Stimulated activated naive B cell treated with anti-CD40 and anti-IgM and Interleukin-4, amounts not matched to agents 10 μg/mL and 1 μg/mL and 100 μg/mL, for 72 hours (primary cell): ENCODE measurements around the gene BATF.

Source experiments
- ATAC-seq, 2 donors: fragments of 150-1000 bp; cut with Tn5 transposase; replicated peaks; 2 replicates each; pipeline ENCODE4 v1.10.0; 2021; ENCODE audit warnings: moderate library complexity in 1 of 2
- DNase-seq: peaks from one replicate; pipeline ENCODE4 v3.0.0; 2021
- H3K27ac Mint-ChIP-seq: one replicate; pipeline ENCODE4 v1.8.0; 2022; ENCODE audit warnings: mild to moderate bottlenecking, mixed read lengths
- H3K27me3 Mint-ChIP-seq, 2 donors: one replicate each; pipeline ENCODE4 v1.8.0; 2022; ENCODE audit warnings: mixed read lengths in 2 of 2
- H3K36me3 Mint-ChIP-seq, 2 donors: one replicate each; pipeline ENCODE4 v1.8.0; 2022; ENCODE audit warnings: mixed read lengths in 2 of 2, mild to moderate bottlenecking in 1 of 2
- H3K4me1 Mint-ChIP-seq, 2 donors: one replicate each; pipeline ENCODE4 v1.8.0; 2022; ENCODE audit warnings: mixed read lengths in 2 of 2, mild to moderate bottlenecking in 1 of 2
- H3K4me3 Mint-ChIP-seq, 2 donors: one replicate each; pipeline ENCODE4 v1.8.0; 2022; ENCODE audit warnings: mild to moderate bottlenecking in 2 of 2, mixed read lengths in 2 of 2, moderate library complexity in 1 of 2
- H3K9me3 Mint-ChIP-seq, 2 donors: one replicate each; pipeline ENCODE4 v1.8.0; 2022; ENCODE audit warnings: mixed read lengths in 2 of 2, mild to moderate bottlenecking in 1 of 2

Gene BATF

DNA sequence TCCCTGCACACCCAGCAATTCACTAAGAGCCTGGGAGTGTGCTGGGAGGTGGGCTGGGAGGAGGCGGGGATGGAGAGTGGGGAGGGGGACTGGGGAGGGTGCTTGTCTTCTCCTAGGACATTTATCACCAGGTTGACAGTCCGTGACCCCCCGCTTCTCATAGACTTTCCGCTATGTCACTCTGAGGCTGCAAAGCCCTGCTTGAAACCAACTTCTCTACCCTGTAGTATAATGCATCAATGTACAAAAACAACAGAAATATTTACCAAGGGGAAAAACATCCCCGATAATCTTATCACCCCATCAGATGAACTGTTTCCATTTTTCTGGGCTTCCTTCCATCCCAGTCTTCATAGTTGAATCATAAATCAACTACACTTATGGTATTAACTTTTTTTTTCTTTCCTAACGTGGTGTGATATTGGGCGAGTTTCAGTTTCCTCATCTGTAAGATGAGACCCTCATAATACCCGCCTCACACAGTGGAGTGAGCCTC is 28.6 kb upstream of the BATF start:
- DNase-seq: no peak
- peak overlapping the region; percentile 84 for H3K27ac Mint-ChIP-seq
- H3K4me1 Mint-ChIP-seq: peaks cover 52 to 72% of the 10 kb centered on the region in 2 donors
- H3K9me3 Mint-ChIP-seq: peaks cover 0 to 4% of the 10 kb centered on the region in 2 donors
- ATAC-seq: peak; percentile 24 to 33
- peak overlapping the region in 1 of 2 donors; percentile 2 for H3K4me3 Mint-ChIP-seq
- H3K36me3 Mint-ChIP-seq: peaks cover 5% of the 10 kb centered on the region in 2 donors
- no peaks in the 10 kb centered on the region for H3K27me3 Mint-ChIP-seq

DNA sequence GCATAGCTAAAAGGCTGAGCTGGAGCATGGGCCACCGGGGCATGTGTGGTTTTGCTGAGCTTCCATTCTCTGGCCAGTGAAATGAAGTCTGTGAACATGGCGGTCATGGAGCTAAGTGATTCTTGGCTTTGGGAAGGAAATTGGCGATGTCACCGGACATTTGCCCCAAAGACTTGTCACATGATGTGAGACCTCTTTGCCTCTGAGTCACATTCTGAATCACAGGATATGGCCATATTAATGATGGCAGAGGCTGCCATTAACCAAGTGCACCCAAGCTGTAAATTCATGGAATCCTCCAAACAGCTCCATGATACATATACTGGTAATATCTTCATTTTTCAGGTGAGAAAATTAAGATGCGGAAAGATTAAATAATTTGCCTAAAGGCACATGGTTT is 27.4 kb upstream of the BATF start:
- no peak for ATAC-seq
- H3K4me1 Mint-ChIP-seq: peaks cover 58 to 76% of the 10 kb centered on the region in 2 donors

DNA sequence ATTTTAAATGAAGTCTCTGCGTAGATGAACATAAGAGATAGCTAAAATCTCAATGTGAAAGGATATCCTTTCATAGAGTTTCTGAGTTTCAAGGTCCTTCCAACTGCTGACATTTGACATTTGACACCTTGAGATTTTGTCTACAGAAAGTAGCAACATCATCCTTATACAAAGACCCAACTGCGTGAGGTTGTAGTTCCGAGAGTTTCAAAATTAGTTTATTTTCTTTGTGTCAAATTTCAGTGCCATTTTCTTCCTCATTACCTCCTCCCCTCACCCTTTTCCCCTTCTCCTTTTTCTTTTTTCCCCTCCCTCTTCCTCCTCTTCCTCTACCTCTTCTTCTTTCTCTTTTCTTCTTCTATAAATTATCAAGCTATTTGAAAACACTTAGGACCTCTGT is 26.9 kb upstream of the BATF start:
- no peak for DNase-seq
- ATAC-seq: no peak
- Mint-ChIP-seq H3K4me3 (no peak overlapping the region), H3K36me3 (peaks cover 5% of the 10 kb centered on the region in 2 donors), H3K27me3 (no peaks in the 10 kb centered on the region), H3K9me3 (peaks cover 0 to 4% of the 10 kb centered on the region in 2 donors), H3K4me1 (peaks cover 58 to 77% of the 10 kb centered on the region in 2 donors), H3K27ac (no peak overlapping the region)

More for the DNA sequence above, 27.4 kb upstream of the BATF start:
- H3K27ac Mint-ChIP-seq: no peak overlapping the region
- DNase-seq: no peak
- no peaks in the 10 kb centered on the region for H3K27me3 Mint-ChIP-seq
- H3K9me3 Mint-ChIP-seq: peaks cover 0 to 4% of the 10 kb centered on the region in 2 donors
- H3K36me3 Mint-ChIP-seq: peaks cover 5% of the 10 kb centered on the region in 2 donors
- H3K4me3 Mint-ChIP-seq: no peak overlapping the region

DNA sequence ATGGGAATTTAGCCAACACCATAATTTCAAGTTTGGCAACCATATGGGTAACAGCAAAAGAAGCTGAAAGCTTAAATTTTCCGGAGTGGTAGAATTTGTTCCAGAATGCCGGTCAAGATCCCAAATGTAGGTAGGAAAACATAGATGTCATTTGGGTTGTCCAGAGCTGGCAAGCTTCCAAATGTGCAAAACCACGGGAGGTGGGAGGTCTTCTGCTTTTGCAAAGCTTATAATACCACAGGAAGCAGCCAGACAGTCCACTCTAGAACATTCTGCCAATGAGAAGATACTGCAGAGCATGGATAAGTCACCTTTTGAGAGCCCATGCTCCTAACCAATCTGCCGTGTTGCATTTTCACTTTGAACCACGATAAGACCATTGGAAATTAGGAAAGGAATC is 26.4 kb upstream of the BATF start:
- H3K27me3 Mint-ChIP-seq: no peaks in the 10 kb centered on the region
- peaks cover 0 to 4% of the 10 kb centered on the region in 2 donors for H3K9me3 Mint-ChIP-seq
- peaks cover 58 to 77% of the 10 kb centered on the region in 2 donors for H3K4me1 Mint-ChIP-seq
- no peak overlapping the region for H3K4me3 Mint-ChIP-seq
- no peak overlapping the region for H3K27ac Mint-ChIP-seq
- peaks cover 5% of the 10 kb centered on the region in 2 donors for H3K36me3 Mint-ChIP-seq
- DNase-seq (no peak), ATAC-seq (no peak)

DNA sequence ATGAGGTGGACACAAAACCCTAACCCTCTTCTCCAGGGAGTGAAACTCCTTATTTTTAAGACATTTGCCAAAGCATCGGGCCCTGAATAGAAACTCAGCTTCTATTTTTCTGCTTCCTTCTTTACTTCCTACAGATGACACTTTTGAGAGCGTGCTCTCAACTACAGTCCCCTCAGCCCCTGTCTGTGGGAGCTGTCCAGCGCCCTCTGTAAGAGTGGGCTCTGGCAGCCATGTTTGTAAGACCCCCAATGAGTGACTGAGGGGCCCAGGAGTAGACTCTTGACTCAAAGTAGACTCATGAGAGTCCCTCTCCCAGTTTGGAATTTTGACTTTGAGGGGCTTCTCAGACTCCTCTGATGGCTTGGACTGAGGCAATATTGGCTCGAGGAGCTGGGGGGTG is 25.5 kb upstream of the BATF start:
- DNase-seq (no peak), ATAC-seq (no peak)
- Mint-ChIP-seq H3K9me3 (peaks cover 0 to 4% of the 10 kb centered on the region in 2 donors), H3K27me3 (no peaks in the 10 kb centered on the region), H3K36me3 (peaks cover 5% of the 10 kb centered on the region in 2 donors), H3K4me1 (peaks cover 57 to 74% of the 10 kb centered on the region in 2 donors), H3K4me3 (peak overlapping the region; percentile 21 to 34), H3K27ac (peak overlapping the region; percentile 85)

DNA sequence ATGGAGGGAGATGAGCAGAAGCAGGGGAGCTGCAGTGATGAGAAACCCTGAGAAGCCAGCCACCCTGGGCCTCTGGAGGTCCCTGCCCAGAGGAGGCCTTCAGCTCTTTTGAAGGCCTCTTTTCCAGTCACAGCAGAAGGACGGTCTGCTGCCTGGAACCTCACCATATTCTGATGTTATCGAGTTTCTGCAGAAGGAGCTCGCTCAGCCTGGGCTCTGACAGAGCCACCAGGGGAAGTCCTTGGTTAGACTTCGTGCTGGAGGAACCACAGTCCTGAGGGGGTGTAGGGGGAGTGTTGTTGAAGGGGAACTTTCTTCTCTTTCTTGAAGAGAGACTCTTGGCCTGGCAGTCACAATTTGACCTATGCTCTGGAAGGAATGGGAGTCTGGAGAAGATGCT is 25.1 kb upstream of the BATF start:
- ATAC-seq (peak; percentile 82 to 87), DNase-seq (peak; percentile 73)
- Mint-ChIP-seq H3K27ac (peak overlapping the region; percentile 85), H3K36me3 (peaks cover 5% of the 10 kb centered on the region in 2 donors), H3K27me3 (no peaks in the 10 kb centered on the region), H3K4me1 (peaks cover 54 to 70% of the 10 kb centered on the region in 2 donors), H3K9me3 (peaks cover 0 to 4% of the 10 kb centered on the region in 2 donors), H3K4me3 (peak overlapping the region; percentile 34 to 69)

DNA sequence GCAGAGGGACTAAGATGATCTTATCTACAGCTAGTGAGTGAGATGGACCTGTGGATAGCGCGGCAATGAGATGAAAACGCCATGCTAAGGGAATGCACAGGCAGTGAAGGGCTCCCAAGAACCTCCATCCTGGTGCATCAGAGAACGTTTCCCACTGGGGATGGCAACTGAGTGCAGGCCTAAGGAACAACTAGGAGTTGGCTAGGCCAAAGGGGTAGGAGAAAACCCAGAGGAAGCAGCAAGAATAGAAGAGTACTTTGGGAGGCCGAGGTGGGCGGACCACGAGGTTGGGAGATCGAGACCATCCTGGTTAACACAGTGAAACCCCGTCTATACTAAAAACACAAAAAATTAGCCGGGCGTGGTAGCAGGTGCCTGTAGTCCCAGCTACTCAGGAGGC is 24.6 kb upstream of the BATF start:
- peak overlapping the region; percentile 34 to 69 for H3K4me3 Mint-ChIP-seq
- ATAC-seq: peak; percentile 5 to 22
- peaks cover 49 to 65% of the 10 kb centered on the region in 2 donors for H3K4me1 Mint-ChIP-seq

DNA sequence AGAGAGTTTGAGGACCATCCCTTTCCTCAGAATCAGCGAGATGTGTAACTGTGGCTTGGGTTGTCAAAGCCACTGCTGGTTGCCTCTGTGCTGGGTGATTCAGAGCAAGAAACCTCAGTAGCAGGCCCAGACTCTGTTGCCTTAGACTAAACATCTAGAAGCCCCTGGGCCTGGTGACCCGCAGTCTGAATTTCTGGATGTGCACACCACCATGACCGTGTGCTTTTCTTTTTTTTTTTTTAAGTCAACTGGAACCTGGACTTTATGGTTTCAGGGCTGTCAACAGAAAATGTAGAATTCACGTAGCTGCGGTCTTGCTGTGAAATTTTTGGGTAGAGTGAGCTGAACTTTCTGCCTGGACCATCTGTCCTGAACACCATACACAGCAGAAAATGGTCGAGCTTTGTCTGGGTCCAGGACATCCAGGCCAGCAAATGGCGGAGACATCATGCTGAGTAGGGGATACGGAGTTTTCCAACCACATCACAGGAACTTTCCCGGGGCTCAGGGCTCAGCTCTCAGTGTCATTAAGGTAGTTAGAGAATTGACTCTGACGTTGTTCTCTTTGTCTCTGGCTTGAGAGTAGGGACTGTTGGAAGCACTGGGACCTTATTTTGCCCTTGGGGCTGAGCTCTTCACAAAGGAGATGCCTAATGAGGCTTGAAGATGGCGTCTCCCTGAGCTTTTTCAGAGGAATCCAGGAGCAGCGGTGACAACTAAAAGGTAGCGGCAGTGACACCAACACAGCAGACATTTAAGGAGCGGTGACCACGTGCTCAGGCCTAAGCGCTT is 23.0 kb upstream of the BATF start:
- peaks cover 0 to 4% of the 10 kb centered on the region in 2 donors for H3K9me3 Mint-ChIP-seq
- H3K4me1 Mint-ChIP-seq: peaks cover 38 to 50% of the 10 kb centered on the region in 2 donors
- peak overlapping the region; percentile 83 for H3K27ac Mint-ChIP-seq
- H3K27me3 Mint-ChIP-seq: no peaks in the 10 kb centered on the region
- H3K36me3 Mint-ChIP-seq: peaks cover 5% of the 10 kb centered on the region in 2 donors
- ATAC-seq (peak; percentile 82 to 86), DNase-seq (peak; percentile 65)
- H3K4me3 Mint-ChIP-seq: peak overlapping the region; percentile 30 to 63

More for the DNA sequence above, 24.6 kb upstream of the BATF start:
- no peaks in the 10 kb centered on the region for H3K27me3 Mint-ChIP-seq
- H3K27ac Mint-ChIP-seq: peak overlapping the region; percentile 85
- H3K36me3 Mint-ChIP-seq: peaks cover 5% of the 10 kb centered on the region in 2 donors
- peaks cover 0 to 4% of the 10 kb centered on the region in 2 donors for H3K9me3 Mint-ChIP-seq
- DNase-seq: no peak

DNA sequence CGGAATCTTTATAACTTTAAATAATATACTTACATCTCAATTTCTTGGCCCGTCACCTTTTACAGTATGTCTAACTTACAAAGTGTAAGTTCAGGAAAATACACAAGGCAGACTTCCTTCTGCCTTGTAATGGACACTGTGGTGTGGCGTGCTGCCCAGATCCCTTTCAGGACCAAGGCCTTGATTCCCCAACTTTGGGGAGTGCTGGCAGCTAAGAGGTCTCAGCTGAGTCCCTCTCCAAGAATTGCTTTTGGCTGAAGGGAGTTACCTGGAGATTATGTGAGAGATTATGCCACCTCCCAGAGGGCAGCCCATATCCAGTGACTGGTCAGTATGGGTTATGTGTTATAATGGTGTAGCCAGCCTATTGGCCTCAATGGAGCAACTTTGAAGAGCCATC is 21.2 kb upstream of the BATF start:
- ATAC-seq (no peak), DNase-seq (no peak)
- Mint-ChIP-seq H3K27ac (no peak overlapping the region), H3K36me3 (peaks cover 5% of the 10 kb centered on the region in 2 donors), H3K27me3 (no peaks in the 10 kb centered on the region), H3K4me1 (peaks cover 27 to 32% of the 10 kb centered on the region in 2 donors), H3K9me3 (peaks cover 0 to 2% of the 10 kb centered on the region in 2 donors), H3K4me3 (no peak overlapping the region)

DNA sequence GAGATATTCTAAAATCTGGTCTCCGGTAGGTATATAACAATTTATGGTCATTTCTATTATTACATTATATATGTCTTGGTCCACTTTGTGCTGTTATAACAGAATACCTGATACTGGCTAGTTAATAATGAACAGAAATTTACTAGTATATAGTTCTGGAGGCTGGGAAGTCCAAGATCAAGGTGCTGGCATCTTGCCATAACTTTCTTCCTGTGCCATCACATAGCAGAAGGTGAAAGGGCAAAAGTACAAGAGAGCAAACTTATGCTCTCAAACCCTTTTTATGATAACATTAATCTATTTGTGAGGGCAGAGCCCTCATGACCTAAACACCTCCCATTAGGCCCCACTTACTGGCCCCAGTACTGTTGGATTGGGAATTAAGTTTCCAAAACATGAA is 17.9 kb upstream of the BATF start:
- Mint-ChIP-seq H3K9me3 (peaks cover 3 to 4% of the 10 kb centered on the region in 2 donors), H3K4me3 (no peak overlapping the region), H3K36me3 (peaks cover 0 to 2% of the 10 kb centered on the region in 2 donors), H3K4me1 (peaks cover 5 to 6% of the 10 kb centered on the region in 2 donors), H3K27ac (no peak overlapping the region), H3K27me3 (no peaks in the 10 kb centered on the region)
- DNase-seq (no peak), ATAC-seq (no peak)

DNA sequence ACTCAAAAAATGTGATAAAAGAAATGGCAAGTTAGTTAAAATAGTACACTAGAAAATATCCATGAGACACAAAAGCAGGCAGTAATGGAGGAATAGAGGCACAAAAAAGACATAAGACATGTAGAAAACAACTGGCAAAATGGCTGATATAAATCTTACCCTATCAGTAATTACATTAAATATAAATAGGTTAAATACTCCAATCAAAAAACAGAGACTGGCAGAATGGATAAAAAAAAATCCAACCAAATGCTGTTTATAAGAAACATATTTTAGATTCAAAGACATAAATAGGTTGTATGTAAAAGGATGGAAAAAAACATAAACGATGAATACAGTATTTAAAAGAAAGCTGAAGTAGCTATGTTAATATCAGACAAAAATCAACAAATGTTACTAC is 15.3 kb upstream of the BATF start:
- H3K4me3 Mint-ChIP-seq: no peak overlapping the region
- H3K27ac Mint-ChIP-seq: no peak overlapping the region
- ATAC-seq (no peak), DNase-seq (no peak)
- peaks cover 8 to 9% of the 10 kb centered on the region in 2 donors for H3K9me3 Mint-ChIP-seq
- H3K27me3 Mint-ChIP-seq: no peaks in the 10 kb centered on the region
- peaks cover 7 to 18% of the 10 kb centered on the region in 2 donors for H3K4me1 Mint-ChIP-seq
- peaks cover 2% of the 10 kb centered on the region in 2 donors for H3K36me3 Mint-ChIP-seq

DNA sequence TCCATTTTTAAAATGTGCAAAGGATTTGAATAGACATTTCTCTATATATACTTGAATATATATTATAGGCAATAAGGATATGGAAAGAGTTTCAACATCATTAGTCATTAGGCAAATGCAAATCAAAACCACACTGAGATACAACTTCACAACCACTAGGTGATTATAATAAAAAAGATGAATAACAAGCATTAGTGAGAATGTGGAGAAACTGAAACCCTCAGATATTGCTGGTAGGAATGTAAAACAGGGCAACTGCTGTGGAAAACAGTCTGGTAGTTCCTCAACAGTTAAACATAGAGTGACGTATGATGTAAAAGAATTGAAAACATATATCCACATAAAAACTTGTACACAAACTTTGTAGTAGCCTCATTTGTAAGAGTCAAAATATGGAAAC is 11.7 kb upstream of the BATF start:
- peak overlapping the region; percentile 72 for H3K27ac Mint-ChIP-seq
- no peak overlapping the region for H3K4me3 Mint-ChIP-seq
- H3K9me3 Mint-ChIP-seq: peaks cover 11 to 14% of the 10 kb centered on the region in 2 donors
- DNase-seq: no peak
- H3K36me3 Mint-ChIP-seq: peaks cover 6 to 8% of the 10 kb centered on the region in 2 donors
- no peaks in the 10 kb centered on the region for H3K27me3 Mint-ChIP-seq
- peaks cover 22 to 47% of the 10 kb centered on the region in 2 donors for H3K4me1 Mint-ChIP-seq
- ATAC-seq: no peak

DNA sequence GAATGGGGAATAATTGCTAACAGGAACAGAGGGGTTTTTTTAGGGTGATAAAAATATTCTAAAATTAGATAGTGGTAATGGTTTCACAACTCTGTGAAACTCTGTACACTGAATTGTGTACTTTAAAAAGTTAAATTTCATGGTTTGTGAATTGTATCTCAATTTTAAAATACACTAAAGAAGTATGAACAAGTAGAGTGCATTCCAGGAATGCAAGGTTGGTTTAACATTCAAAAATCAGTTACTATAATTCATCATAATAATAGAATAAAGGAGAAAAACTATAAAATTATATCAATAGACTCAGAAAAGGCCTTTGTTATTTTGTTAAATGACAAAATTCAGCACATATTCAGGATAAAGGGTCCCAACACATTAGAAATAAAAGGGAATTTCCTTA is 11.1 kb upstream of the BATF start:
- Mint-ChIP-seq H3K27ac (peak overlapping the region; percentile 72), H3K27me3 (no peaks in the 10 kb centered on the region), H3K36me3 (peaks cover 6 to 8% of the 10 kb centered on the region in 2 donors), H3K4me3 (no peak overlapping the region), H3K9me3 (peaks cover 11 to 14% of the 10 kb centered on the region in 2 donors), H3K4me1 (peaks cover 28 to 54% of the 10 kb centered on the region in 2 donors)
- DNase-seq (no peak), ATAC-seq (no peak)

DNA sequence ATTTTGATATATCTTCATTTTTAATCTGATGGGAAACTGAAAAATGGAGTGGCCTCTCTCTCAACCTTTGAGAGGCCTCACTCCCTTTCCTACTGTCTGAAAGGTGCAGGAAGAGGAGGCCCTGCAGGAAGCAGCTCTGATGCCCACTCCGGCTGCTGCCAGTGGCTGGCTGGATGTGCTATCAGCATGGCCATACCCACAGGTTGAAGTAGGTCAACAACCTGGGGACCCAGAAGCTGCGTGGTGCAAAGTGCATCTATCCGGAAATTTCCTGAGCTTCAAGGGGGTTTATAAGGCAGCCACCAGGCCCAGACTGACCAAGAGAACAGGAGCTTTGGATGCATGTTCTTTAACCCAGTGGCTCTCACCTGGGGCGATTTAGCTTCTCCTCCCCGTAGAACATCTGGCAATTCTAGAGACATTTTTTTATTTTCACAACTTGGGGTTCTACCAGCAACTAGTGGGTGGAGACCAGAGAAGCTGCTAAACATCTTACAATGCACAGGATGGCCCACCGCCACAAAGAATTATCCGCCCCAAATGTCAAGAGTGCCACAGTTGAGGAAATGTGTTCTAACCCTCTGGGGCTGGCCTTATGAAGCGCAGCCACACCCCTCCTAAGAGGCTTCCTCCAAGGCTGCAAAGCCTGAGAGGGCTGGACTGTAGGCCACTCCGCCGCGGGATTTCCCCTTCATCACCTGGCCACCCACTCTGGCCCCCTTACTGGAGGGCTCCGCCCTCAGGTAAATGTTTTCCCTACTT is 8.2 kb upstream of the BATF start:
- ATAC-seq (peak; percentile 52 to 56), DNase-seq (peak; percentile 74)
- peaks cover 8 to 19% of the 10 kb centered on the region in 2 donors for H3K36me3 Mint-ChIP-seq
- H3K4me1 Mint-ChIP-seq: peaks cover 38 to 78% of the 10 kb centered on the region in 2 donors
- H3K27ac Mint-ChIP-seq: peak overlapping the region; percentile 99
- no peaks in the 10 kb centered on the region for H3K27me3 Mint-ChIP-seq
- peak overlapping the region; percentile 41 to 80 for H3K4me3 Mint-ChIP-seq
- peaks cover 8 to 10% of the 10 kb centered on the region in 2 donors for H3K9me3 Mint-ChIP-seq
